Measurements from ENCODE around the gene UTP14C.
"Not testable (repeated sequence)": the region's sequence is repeated elsewhere in the genome, so short reads cannot be mapped to it uniquely, and the experiment has no call there.

Gene UTP14C

DNA sequence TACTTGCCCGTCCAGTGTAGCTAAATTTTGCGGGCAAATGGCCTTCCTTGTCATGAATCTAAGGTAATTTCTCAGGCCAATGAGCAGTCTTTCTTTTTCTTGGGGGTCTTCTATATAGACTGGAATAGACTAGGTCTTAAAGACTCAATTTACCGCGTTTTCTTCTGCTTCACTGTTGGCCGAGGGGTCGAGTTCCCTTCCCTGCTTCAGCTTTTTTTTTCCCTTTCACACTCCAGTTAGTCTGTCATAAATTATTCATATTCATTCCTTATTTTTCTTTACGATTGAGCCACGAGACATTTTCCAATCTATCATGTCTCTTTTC is 12.0 kb upstream of the UTP14C start:
- no peak for ATAC-seq

DNA sequence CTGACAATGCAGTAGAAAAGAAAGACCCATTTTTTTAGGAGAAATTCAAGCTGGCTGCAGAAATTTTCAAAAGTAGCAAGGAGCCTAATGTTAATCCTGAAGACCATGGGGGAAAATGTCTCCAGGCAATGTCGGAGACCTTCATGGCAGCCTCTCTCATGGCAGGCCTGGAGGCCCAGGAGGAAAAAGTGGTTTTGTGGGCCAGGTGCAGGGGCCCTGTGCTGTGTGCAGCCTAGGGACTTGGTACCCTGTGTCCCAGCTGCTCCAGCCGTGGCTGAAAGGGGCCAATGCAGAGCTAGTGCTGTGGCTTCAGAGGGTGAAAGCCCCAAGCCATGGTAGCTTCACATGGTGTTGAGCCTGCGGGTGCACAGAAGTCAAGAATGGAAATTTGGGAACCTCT is 8.2 kb upstream of the UTP14C start:
- H3K4me3 Mint-ChIP-seq = no peak overlapping the region
- no peak for ATAC-seq

More for the DNA sequence above, 12.0 kb upstream of the UTP14C start:
- Mint-ChIP-seq H3K27me3 (peaks cover 21% of the 10 kb centered on the region), H3K9me3 (no peaks in the 10 kb centered on the region), H3K27ac (peak overlapping the region; percentile 96 to 98), H3K4me3 (peak overlapping the region; percentile 96), H3K4me1 (peaks cover 25% of the 10 kb centered on the region)
- no peak for DNase-seq

DNA sequence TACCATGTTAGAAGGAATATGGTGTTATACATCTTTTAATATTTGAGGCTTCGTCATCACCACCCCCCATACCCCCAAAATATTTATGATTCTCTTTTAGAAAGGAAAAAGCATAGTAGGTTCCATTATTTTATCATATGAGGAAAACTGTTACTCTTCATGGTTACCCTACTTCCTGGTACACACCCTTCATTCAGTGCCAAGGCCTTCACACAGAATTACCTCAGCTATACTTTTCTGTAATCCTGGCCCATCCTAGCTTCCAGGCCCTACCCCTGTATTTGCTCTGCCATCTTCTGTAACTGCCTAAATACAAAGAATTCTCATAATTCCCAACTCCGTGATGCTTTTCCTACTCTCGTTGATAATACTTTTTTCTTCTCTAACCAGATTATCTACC is 4.3 kb upstream of the UTP14C start:
- Mint-ChIP-seq H3K4me3 (no peak overlapping the region), H3K27ac (no peak overlapping the region), H3K9me3 (peaks cover 0 to under 1% of the 10 kb centered on the region in 2 donors), H3K4me1 (peaks cover 23% of the 10 kb centered on the region), H3K27me3 (no peaks in the 10 kb centered on the region)
- ATAC-seq = no peak
- no peak for DNase-seq

More for the DNA sequence above, 8.2 kb upstream of the UTP14C start:
- peak overlapping the region in 1 of 2 donors; percentile 28 for H3K27ac Mint-ChIP-seq
- H3K4me1 Mint-ChIP-seq = peaks cover 24% of the 10 kb centered on the region
- DNase-seq = no peak
- H3K9me3 Mint-ChIP-seq = no peaks in the 10 kb centered on the region
- H3K27me3 Mint-ChIP-seq = peaks cover 3% of the 10 kb centered on the region

DNA sequence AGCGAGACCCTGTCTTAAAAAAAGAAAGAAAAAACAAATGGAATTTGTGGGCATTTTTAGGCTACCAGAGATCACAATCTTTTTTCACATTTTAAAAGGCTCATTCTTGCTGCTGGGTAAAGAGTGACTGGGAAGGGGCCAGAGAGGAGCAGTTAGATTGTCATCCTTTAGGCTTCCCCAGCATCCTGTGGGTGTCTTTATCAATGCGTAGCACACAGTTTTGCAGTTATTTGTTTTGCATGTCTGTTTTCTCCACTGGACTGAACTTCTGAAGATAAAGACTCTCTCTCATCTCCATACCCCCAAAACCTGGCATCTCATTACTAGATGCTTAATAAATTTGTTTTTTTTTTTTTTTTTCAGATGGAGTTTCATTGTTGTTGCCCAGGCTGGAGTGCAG is 2.1 kb upstream of the UTP14C start:
- no peaks in the 10 kb centered on the region for H3K27me3 Mint-ChIP-seq
- no peak for DNase-seq
- H3K4me1 Mint-ChIP-seq = peaks cover 27% of the 10 kb centered on the region
- ATAC-seq = no peak
- no peak overlapping the region for H3K27ac Mint-ChIP-seq
- no peak overlapping the region for H3K4me3 Mint-ChIP-seq
- peaks cover 18 to 20% of the 10 kb centered on the region in 2 donors for H3K9me3 Mint-ChIP-seq

DNA sequence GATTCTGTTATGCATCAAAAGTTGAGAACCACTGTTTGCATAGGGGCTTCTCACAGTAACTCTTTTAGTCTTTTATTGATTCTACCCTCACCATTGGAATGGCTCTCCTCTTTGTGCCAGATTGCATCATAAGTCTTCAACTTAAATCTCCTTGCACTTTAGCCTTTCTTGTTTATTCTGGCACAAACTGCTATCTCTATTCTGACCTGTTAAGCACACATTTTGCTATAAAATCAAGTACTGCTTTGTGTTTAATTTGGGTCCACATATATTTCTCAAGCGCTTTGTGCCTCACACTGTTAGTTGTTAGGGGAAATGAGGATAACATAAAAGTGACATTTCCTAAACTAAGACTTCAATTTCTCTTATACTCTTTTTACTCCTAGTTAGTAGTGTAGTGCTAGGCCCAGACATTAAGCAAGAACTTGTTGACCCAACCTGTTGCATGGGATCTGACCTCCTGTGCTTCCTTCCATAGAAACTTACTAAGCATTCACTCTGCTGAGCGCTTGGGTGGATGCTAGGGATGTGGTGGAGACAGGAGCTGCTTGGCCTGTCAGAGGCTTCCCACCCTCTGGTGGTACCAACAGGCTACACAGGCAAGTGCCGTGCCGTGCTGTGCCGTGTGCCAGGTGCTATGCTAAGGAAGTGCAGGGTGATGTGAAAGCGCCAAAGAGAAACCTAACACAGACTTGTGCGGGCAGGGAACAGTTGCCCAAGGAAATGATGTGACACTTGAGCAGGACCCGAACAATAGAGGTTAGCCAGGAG is 1.2 kb downstream of the UTP14C start:
- Mint-ChIP-seq H3K27me3 (no peaks in the 10 kb centered on the region), H3K4me1 (peaks cover 20% of the 10 kb centered on the region), H3K27ac (peak overlapping the region in 1 of 2 donors; percentile 34), H3K9me3 (peaks cover 28 to 41% of the 10 kb centered on the region in 2 donors), H3K4me3 (no peak overlapping the region)
- ATAC-seq (no peak), DNase-seq (no peak)

DNA sequence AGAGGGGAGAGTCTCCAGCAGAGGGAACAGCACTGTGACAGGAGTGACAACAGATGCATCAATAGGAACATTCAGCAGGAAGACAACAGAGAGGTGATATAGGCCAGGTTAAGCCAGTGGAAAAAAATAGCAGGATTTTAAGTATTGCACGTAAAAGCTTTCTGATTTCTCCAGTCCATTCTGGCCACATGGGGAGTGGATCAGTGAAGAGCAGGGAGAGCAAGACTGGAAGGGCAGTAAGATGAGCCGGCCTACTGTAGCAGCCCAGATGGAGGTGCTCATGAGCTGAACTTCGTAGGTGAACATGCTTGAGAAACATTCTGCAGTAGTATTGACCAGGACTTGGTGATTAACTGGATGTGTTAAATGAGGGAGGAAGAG is 1.7 kb downstream of the UTP14C start:
- DNase-seq (no peak), ATAC-seq (no peak)
- H3K27me3 Mint-ChIP-seq = no peaks in the 10 kb centered on the region
- peaks cover 29 to 42% of the 10 kb centered on the region in 2 donors for H3K9me3 Mint-ChIP-seq
- H3K4me3 Mint-ChIP-seq = no peak overlapping the region
- peak overlapping the region; percentile 7 to 34 for H3K27ac Mint-ChIP-seq
- H3K4me1 Mint-ChIP-seq = peaks cover 20% of the 10 kb centered on the region

DNA sequence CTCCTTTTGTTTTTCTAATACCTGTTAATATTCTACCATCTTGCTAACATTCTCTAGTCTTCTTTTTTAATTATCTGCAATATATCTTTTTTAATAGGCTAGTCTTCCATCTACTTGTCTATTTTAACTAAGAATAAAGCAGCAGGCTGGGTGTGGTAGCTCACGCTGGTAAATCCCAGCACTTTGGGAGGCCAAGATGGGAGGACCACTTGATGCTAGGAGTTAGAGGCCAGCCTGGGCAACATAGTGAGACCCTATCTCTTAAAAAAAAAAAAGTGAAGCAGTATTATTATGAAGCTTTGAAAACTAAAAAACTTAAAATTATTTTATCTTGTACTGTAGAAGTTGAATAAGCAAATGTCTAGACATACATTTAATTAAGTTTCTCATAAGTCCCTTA is 3.3 kb downstream of the UTP14C start:
- peaks cover 20% of the 10 kb centered on the region for H3K4me1 Mint-ChIP-seq
- DNase-seq = no peak
- ATAC-seq = no peak
- H3K4me3 Mint-ChIP-seq = no peak overlapping the region
- no peaks in the 10 kb centered on the region for H3K27me3 Mint-ChIP-seq
- no peak overlapping the region for H3K27ac Mint-ChIP-seq
- H3K9me3 Mint-ChIP-seq = peaks cover 29 to 42% of the 10 kb centered on the region in 2 donors

DNA sequence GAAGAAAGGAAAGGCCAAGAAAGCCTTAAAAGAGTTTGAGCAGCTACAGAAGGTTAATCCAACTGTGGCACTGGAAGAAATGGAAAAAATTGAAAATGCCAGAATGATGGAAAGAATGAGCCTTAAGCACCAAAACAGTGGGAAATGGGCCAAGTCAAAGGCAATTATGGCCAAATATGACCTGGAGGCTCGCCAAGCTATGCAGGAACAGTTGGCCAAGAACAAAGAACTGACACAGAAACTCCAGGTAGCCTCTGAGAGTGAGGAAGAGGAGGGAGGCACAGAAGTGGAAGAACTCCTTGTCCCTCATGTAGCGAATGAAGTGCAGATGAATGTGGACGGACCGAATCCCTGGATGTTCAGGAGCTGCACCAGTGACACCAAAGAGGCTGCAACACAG is 5.1 kb downstream of the UTP14C start:
- peaks cover 20% of the 10 kb centered on the region for H3K4me1 Mint-ChIP-seq
- ATAC-seq = no peak
- DNase-seq = no peak
- peaks cover 29 to 42% of the 10 kb centered on the region in 2 donors for H3K9me3 Mint-ChIP-seq
- H3K27ac Mint-ChIP-seq = peak overlapping the region in 1 of 2 donors; percentile 14
- no peak overlapping the region for H3K4me3 Mint-ChIP-seq
- H3K27me3 Mint-ChIP-seq = no peaks in the 10 kb centered on the region

DNA sequence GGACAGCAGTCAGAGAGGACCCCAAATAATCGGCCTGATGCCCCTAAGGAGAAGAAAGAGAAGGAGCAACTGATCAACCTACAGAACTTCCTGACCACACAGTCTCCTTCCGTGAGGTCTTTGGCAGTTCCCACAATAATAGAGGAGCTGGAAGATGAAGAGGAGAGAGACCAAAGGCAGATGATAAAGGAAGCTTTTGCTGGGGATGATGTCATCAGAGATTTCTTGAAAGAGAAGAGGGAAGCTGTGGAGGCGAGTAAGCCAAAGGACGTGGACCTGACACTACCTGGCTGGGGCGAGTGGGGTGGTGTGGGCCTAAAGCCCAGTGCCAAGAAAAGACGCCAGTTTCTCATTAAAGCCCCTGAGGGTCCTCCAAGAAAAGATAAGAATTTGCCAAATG is 5.9 kb downstream of the UTP14C start:
- H3K4me3 Mint-ChIP-seq, H3K27me3 Mint-ChIP-seq, H3K27ac Mint-ChIP-seq, ATAC-seq, DNase-seq: not testable (repeated sequence)
- Mint-ChIP-seq H3K9me3 (peaks cover 29 to 40% of the 10 kb centered on the region in 2 donors), H3K4me1 (peaks cover 18% of the 10 kb centered on the region)

DNA sequence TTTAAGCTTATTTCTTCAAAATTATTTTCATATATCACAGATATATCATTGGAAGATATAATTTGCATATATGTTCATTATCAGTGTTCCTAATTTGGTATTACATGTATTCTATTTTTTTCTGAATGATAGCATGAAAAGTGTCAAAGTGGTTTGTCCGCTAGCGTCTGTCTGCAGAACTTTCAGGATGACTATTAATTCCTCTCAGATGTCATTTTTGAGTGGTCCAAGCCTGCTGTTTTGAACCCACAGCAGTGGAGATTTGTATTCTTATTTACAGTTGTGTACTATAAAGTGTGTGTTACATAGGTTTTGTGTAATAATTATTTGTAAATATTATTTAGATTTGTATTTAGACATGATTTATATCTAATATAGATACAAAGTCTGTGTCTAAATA is 8.5 kb downstream of the UTP14C start:
- ATAC-seq (no peak), DNase-seq (no peak)
- no peaks in the 10 kb centered on the region for H3K4me1 Mint-ChIP-seq
- no peak overlapping the region for H3K27ac Mint-ChIP-seq
- H3K27me3 Mint-ChIP-seq = no peaks in the 10 kb centered on the region
- H3K4me3 Mint-ChIP-seq = no peak overlapping the region
- peaks cover 11 to 22% of the 10 kb centered on the region in 2 donors for H3K9me3 Mint-ChIP-seq

DNA sequence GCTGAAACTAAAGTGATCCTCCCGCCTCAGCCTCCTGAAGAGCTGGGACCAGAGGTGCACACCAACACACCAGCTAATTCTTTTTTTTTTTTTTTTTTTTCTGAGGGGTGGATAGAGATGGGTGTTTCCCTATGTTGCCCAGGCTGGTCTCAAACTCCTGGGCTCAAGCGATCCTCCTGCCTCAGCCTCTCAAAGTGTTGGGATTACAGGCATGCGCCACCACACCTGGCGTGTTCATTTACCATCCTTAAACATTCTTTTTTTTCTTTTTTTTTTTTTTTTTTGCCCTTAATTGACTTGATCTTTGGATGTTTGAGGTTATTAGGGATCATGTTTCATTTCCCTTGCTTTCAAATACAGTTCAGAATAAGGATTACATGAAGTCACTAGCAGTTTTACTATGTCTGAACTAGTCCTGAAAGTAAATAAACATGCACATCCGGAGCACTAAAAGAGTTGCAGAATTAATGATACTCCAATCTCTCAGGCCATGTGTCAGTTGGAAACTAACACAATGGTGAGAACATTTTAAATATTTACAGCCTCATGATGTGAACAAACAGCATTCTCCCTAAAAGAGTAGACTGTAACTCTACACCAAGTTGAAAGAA is 10.2 kb downstream of the UTP14C start:
- DNase-seq = no peak
- Mint-ChIP-seq H3K27me3 (no peaks in the 10 kb centered on the region), H3K27ac (no peak overlapping the region)

DNA sequence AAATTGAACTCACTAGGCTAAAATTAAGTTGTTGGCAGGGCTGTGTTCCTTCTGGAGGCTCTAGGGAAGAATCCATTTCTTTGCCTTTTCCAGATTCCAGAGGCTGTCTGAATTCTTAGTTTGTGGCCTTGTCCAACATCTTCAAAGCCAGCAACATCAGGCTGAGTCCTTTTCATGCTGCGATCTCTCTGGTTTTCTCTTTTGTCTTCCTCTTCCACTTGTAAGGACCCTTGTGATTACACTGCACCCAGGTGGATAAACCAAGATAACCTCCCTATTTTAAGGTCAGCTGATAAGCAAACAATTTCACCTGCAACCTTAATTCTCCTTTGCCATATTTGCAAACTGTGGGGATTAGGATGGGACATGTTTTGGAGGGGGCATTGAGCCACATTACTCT is 11.5 kb downstream of the UTP14C start:
- Mint-ChIP-seq H3K27me3 (no peaks in the 10 kb centered on the region), H3K4me1 (no peaks in the 10 kb centered on the region), H3K4me3 (no peak overlapping the region), H3K9me3 (no peaks in the 10 kb centered on the region), H3K27ac (no peak overlapping the region)
- DNase-seq = no peak
- no peak for ATAC-seq

More for the DNA sequence above, 10.2 kb downstream of the UTP14C start:
- Mint-ChIP-seq H3K4me1 (no peaks in the 10 kb centered on the region), H3K4me3 (no peak overlapping the region), H3K9me3 (peaks cover 7 to 11% of the 10 kb centered on the region in 2 donors)
- ATAC-seq = no peak

DNA sequence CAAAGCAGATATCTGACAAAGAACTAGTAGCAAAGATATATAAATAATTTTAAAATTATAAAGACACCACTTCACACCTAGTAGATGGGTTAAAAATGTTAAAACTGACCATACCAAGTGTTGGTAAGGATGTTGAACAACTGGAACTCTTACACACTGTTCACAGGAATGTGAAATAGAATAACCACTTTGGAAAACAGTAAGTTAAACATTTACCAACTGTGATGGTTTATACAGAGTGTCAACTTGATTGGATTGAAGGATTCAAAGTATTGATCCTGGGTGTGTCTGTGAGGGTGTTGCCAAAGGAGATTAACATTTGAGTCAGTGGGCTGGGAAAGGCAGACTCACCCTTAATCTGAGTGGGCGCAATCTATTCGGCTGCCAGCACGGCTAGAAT is 19.2 kb downstream of the UTP14C start:
- no peak for ATAC-seq
- no peak for DNase-seq
- Mint-ChIP-seq H3K27me3 (no peaks in the 10 kb centered on the region), H3K4me1 (no peaks in the 10 kb centered on the region), H3K9me3 (peaks cover 5 to 9% of the 10 kb centered on the region in 2 donors), H3K4me3 (no peak overlapping the region), H3K27ac (no peak overlapping the region)

DNA sequence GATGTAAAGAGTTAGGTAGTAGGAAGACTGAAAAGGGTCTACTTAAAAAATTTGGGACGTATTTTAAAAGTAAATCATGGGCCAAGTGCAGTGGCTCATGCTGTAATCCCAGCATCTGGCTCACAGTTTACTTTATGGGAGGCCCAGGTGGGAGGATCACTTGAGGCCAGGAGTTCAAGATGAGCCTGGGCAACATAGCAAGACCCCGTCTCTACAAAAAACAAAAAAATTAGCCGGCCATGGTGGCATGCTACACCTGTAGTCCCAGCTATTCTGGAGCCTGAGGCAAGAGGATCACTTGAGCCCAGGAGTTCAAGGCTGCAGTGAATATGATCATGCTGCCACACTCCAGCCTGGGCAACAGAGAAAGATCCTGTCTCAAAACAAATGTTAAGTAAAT is 23.0 kb downstream of the UTP14C start:
- no peak for ATAC-seq
- peaks cover 10 to 20% of the 10 kb centered on the region in 2 donors for H3K9me3 Mint-ChIP-seq
- H3K27me3 Mint-ChIP-seq = no peaks in the 10 kb centered on the region
- no peaks in the 10 kb centered on the region for H3K4me1 Mint-ChIP-seq
- no peak for DNase-seq
- H3K27ac Mint-ChIP-seq = no peak overlapping the region
- H3K4me3 Mint-ChIP-seq = no peak overlapping the region

DNA sequence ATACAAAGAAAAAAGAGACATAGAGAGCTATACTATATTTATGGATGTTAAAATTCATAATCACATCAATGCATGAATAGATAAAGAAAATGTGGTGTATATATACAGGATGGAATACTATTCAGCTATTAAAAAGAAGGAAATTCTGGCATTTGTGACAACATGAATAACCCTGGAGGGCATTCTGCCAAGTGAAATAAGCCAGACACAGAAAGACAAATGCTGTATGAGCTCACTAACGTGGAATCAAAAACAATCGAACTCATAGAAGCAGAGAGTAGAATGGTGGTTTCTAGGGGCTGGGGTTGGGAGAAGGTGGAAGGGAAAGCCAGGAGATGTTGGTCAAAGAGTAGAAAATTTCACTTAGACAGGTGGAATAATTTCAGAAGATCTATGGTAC is 24.0 kb downstream of the UTP14C start:
- Mint-ChIP-seq H3K9me3 (peaks cover 10 to 20% of the 10 kb centered on the region in 2 donors), H3K27ac (no peak overlapping the region), H3K4me3 (no peak overlapping the region), H3K4me1 (no peaks in the 10 kb centered on the region), H3K27me3 (no peaks in the 10 kb centered on the region)
- ATAC-seq = no peak
- no peak for DNase-seq

DNA sequence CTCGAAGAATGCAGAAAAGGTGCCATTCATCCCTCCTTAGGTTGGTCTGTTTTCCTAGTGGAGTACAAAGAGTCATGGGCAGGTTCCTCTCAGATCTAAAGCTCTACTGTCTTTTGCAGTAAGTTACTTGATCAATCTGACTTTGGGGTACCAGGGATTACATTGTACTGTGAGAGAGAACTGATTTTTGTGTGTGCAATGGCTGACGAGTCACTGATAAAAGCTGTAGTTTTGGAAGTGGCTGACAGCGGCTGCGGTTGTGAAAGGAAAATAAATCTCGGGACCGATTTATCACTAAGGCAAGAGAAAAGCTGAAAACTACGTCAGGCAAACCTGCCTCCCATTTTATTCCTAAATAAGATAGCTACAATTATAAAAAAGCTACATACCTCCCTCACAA is 26.9 kb downstream of the UTP14C start:
- H3K4me1 Mint-ChIP-seq = no peaks in the 10 kb centered on the region
- H3K4me3 Mint-ChIP-seq = no peak overlapping the region
- ATAC-seq (no peak), DNase-seq (no peak)
- H3K27me3 Mint-ChIP-seq = no peaks in the 10 kb centered on the region
- peaks cover 5 to 18% of the 10 kb centered on the region in 2 donors for H3K9me3 Mint-ChIP-seq
- no peak overlapping the region for H3K27ac Mint-ChIP-seq

All from stimulated activated naive CD8-positive, alpha-beta T cell treated with anti-CD3 and anti-CD28 coated beads, Interleukin-15, amount 100 ng/mL, for 72 hours (primary cell).